Esophagus muscularis mucosa (tissue), 4 donors: ENCODE measurements around the gene MSX2. TPM values are rescaled to one million over a fixed set of nuclear protein-coding genes. Genes with fewer than 3 reads are reported as not detected.

ENCODE experiments used
- DNase-seq: peaks from one replicate; pipeline ENCODE4 v3.0.0-alpha.2; 2017; ENCODE audit errors: extremely low spot score
- H3K27ac ChIP-seq, 4 donors: fragments of 200-600 bp; sonication (generic); replicated peaks in 1 of 4; 1 replicate in 3 of 4; 2 replicates in 1 of 4; pipeline ENCODE4 v1.5.1; 2016 to 2019; ENCODE audit warnings: mild to moderate bottlenecking in 1 of 4
- H3K27me3 ChIP-seq, 4 donors: fragments of 200-600 bp; sonication (generic); one replicate each; pipeline versions ENCODE4 v1.5.1 to v1.6.0; 2016 to 2019
- H3K36me3 ChIP-seq, 4 donors: fragments of 200-600 bp; sonication (generic); one replicate each; pipeline ENCODE4 v1.5.1; 2016 to 2019
- H3K4me1 ChIP-seq, 4 donors: fragments of 200-600 bp; sonication (generic); one replicate each; pipeline ENCODE4 v1.5.1; 2016 to 2019
- H3K4me3 ChIP-seq, 4 donors: fragments of 200-600 bp; sonication (generic); 1 replicate in 2 of 4; 2 replicates in 2 of 4; pipeline ENCODE4 v1.5.1; 2016 to 2019; ENCODE audit warnings: mild to moderate bottlenecking in 4 of 4, moderate library complexity in 1 of 4
- H3K9me3 ChIP-seq, 4 donors: fragments of 200-600 bp; sonication (generic); 1 replicate in 3 of 4; 2 replicates in 1 of 4; pipeline ENCODE4 v1.5.1; 2016 to 2019
- EP300 ChIP-seq: sonication (generic); formaldehyde crosslinking; IDR thresholded peaks from one replicate; pipeline ENCODE4 v1.6.1; 2017; ENCODE audit warnings: antibody characterized with exemption
- POLR2A ChIP-seq: fragments of 450-650 bp; IDR thresholded peaks from one replicate; pipeline ENCODE4 v1.6.1; 2017; ENCODE audit warnings: antibody characterized with exemption, moderate library complexity, mild to moderate bottlenecking, low read depth
- POLR2AphosphoS5 ChIP-seq, 2 donors: sonication (generic); formaldehyde crosslinking; IDR thresholded peaks; one replicate each; pipeline ENCODE4 v1.6.1; 2017; ENCODE audit warnings: antibody characterized with exemption in 2 of 2
- WGBS: methylation state at CpG from one replicate; pipeline ENCODE4 v1.1.5; 2018; 5-methylcytosine and 5-hydroxymethylcytosine counted together
- intact Hi-C: fragments of 100-400 bp; cut with DNase I; formaldehyde crosslinking; loops from one replicate; pipeline ENCODE4 v1.15.1; 2023
- total RNA-seq, 4 donors: library from RNA; depleted of rRNA; stranded (reverse); fragments of >200 nt; gene quantifications; one replicate each; pipeline versions ENCODE4 v1.1.0 to v1.2.1, GENCODE V29; 2016
- TF ChIP-seq, protein P1 (sequence below), 3 experiments: fragments of 200-600 bp in 2 of 3; fragments of 450-650 bp in 1 of 3; sonication (generic) in 2 of 3; IDR thresholded peaks; one replicate each; pipeline ENCODE4 v1.5.1; 2017 to 2019; ENCODE audit warnings: antibody characterized with exemption in 3 of 3, mild to moderate bottlenecking in 2 of 3, moderate library complexity in 1 of 3

MSX2 gene
- total RNA-seq, 4 donors from 2014 or later: 1.8 to 4.0 (median 2.2) TPM

DNA sequence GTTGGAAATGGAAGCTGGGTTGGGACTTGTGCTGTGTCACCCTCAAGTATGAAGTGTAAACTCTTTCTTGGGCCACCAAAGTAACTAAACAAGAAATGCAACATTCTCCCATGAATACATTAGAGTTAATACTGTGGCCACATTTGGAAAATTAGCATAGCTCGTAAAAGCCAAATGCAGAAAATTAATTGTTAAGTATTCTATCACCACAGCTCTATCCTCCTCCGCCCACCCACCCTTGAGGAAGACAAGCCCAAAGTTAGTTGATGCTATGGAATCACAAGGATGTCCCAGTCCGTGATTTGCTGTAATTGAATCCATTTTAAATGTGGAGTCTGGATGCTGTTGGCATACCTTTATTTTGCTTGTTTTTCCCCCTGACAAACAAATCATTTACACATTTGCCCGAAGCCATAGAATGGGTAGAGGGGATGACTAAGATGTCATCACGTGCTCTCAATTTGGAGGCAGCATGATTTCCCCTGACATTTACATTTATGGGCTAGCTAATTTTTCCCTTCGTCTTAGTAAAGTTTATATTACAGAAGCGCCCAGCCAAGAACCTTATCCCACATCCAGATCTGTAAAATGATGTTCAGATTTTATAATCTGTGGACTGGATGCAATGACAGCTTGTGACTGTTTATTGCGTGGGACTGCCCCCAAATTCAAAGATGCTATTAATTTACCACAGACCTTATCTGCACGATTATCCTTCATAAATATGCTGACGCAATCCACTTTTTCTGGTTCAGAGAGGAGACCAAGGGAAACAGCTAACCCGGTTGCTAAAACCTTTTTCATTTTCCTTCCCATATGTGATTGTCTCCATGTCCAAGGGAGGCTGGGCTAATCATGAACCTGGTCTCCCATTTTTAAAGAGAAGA is 3.7 kb downstream of the MSX2 start:
- no peak overlapping the region for H3K27ac ChIP-seq
- WGBS: 79% methylated on average over 11 of the region's 11 CpGs
- peaks cover 0 to 8% (median 7%) of the 10 kb centered on the region in 4 donors for H3K36me3 ChIP-seq
- no peak overlapping the region for H3K4me3 ChIP-seq
- DNase-seq: no peak
- intact Hi-C loops: no loop called here
- no peaks in the 10 kb centered on the region for H3K9me3 ChIP-seq
- peaks cover 13 to 39% (median 36%) of the 10 kb centered on the region in 4 donors for H3K4me1 ChIP-seq
- TF ChIP-seq POLR2A (no peak), POLR2AphosphoS5 (IDR thresholded peaks at IDR 0.05) (no peak), EP300 (no peak)
- TF ChIP-seq, protein P1, sequence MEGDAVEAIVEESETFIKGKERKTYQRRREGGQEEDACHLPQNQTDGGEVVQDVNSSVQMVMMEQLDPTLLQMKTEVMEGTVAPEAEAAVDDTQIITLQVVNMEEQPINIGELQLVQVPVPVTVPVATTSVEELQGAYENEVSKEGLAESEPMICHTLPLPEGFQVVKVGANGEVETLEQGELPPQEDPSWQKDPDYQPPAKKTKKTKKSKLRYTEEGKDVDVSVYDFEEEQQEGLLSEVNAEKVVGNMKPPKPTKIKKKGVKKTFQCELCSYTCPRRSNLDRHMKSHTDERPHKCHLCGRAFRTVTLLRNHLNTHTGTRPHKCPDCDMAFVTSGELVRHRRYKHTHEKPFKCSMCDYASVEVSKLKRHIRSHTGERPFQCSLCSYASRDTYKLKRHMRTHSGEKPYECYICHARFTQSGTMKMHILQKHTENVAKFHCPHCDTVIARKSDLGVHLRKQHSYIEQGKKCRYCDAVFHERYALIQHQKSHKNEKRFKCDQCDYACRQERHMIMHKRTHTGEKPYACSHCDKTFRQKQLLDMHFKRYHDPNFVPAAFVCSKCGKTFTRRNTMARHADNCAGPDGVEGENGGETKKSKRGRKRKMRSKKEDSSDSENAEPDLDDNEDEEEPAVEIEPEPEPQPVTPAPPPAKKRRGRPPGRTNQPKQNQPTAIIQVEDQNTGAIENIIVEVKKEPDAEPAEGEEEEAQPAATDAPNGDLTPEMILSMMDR (IDR thresholded peaks at IDR 0.05): no peak
- peaks cover 0 to 87% (median 31%) of the 10 kb centered on the region in 4 donors for H3K27me3 ChIP-seq

DNA sequence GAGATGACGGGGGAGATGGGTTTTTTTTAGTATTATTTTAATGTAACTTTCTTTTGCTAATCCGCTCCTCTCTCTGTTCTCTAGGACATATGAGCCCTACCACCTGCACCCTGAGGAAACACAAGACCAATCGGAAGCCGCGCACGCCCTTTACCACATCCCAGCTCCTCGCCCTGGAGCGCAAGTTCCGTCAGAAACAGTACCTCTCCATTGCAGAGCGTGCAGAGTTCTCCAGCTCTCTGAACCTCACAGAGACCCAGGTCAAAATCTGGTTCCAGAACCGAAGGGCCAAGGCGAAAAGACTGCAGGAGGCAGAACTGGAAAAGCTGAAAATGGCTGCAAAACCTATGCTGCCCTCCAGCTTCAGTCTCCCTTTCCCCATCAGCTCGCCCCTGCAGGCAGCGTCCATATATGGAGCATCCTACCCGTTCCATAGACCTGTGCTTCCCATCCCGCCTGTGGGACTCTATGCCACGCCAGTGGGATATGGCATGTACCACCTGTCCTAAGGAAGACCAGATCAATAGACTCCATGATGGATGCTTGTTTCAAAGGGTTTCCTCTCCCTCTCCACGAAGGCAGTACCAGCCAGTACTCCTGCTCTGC is 4.8 kb downstream of the MSX2 start:
- peaks cover 7 to 29% (median 27%) of the 10 kb centered on the region in 4 donors for H3K4me1 ChIP-seq
- no peaks in the 10 kb centered on the region for H3K9me3 ChIP-seq
- no peak overlapping the region for H3K27ac ChIP-seq
- TF ChIP-seq POLR2A (no peak), EP300 (no peak), POLR2AphosphoS5 (IDR thresholded peaks at IDR 0.05) (no peak)
- TF ChIP-seq, protein P1 (IDR thresholded peaks at IDR 0.05): no peak
- peaks cover 0 to 8% (median 7%) of the 10 kb centered on the region in 4 donors for H3K36me3 ChIP-seq
- H3K27me3 ChIP-seq: peaks cover 0 to 89% (median 30%) of the 10 kb centered on the region in 4 donors
- no peak overlapping the region for H3K4me3 ChIP-seq
- WGBS: 72% methylated on average over 18 of the region's 18 CpGs
- intact Hi-C loops: no loop called here
- DNase-seq: no peak

- WGBS: 30% methylated on average over 24 of the region's 45 CpGs
- H3K4me1 ChIP-seq: peaks cover 6 to 22% (median 18%) of the 10 kb centered on the region in 4 donors
- no peak overlapping the region for H3K27ac ChIP-seq
- intact Hi-C loops: no loop called here
- H3K9me3 ChIP-seq: no peaks in the 10 kb centered on the region
- H3K4me3 ChIP-seq: no peak overlapping the region
- peaks cover 0 to 93% (median 49%) of the 10 kb centered on the region in 4 donors for H3K27me3 ChIP-seq
- no peak for TF ChIP-seq POLR2A
- no peak for DNase-seq
- H3K36me3 ChIP-seq: peaks cover 0 to 8% (median 7%) of the 10 kb centered on the region in 4 donors
Measured at GRCh38 chr5:174731214-174732035, 7.0 kb downstream of the MSX2 start.

GRCh38 chr5:174732036-174733020 is 7.9 kb downstream of the MSX2 start:
- H3K27me3 ChIP-seq: peaks cover 0 to 93% (median 54%) of the 10 kb centered on the region in 4 donors
- intact Hi-C loops: no loop called here
- no peak for DNase-seq
- no peak overlapping the region for H3K4me3 ChIP-seq
- peaks cover 0 to 8% (median 7%) of the 10 kb centered on the region in 4 donors for H3K36me3 ChIP-seq
- peaks cover 6 to 22% (median 18%) of the 10 kb centered on the region in 4 donors for H3K4me1 ChIP-seq
- no peak overlapping the region for H3K27ac ChIP-seq
- no peaks in the 10 kb centered on the region for H3K9me3 ChIP-seq
- TF ChIP-seq, protein P1 (IDR thresholded peaks at IDR 0.05): no peak
- WGBS: 25% methylated on average over 32 of the region's 62 CpGs
